CD1c-positive myeloid dendritic cell (primary cell): ENCODE measurements around the gene NTN5.
"Not testable (repeated sequence)": the region's sequence is repeated elsewhere in the genome, so short reads cannot be mapped to it uniquely, and the experiment has no call there.

ENCODE experiments used
- DNase-seq: peaks from one replicate; pipeline ENCODE4 v3.0.0-alpha.2; 2016; ENCODE audit errors: extremely low spot score

The NTN5 gene

GRCh38 chr19:48670699-48671445 is 1.9 kb downstream of the NTN5 start:
- DNase-seq = no peak

GRCh38 chr19:48669903-48670668 is 2.7 kb downstream of the NTN5 start:
- no peak for DNase-seq

- no peak for DNase-seq
Observed at GRCh38 chr19:48668761-48669160, 4.1 kb downstream of the NTN5 start.

GRCh38 chr19:48668332-48668731 is 4.5 kb downstream of the NTN5 start:
- DNase-seq = no peak

- no peak for DNase-seq
Observed at GRCh38 chr19:48665786-48666185, 7.0 kb downstream of the NTN5 start.

- DNase-seq = no peak
Observed at GRCh38 chr19:48664476-48664875, 8.3 kb downstream of the NTN5 start.

GRCh38 chr19:48663667-48664066 is 9.2 kb downstream of the NTN5 start:
- DNase-seq = no peak

- DNase-seq = no peak
Observed at GRCh38 chr19:48661711-48662090, 11.1 kb downstream of the NTN5 start.

- peak; percentile 97 for DNase-seq
Observed at GRCh38 chr19:48660852-48661710, 11.7 kb downstream of the NTN5 start.

- peak; percentile 51 for DNase-seq
Observed at GRCh38 chr19:48659768-48660167, 13.0 kb downstream of the NTN5 start.

GRCh38 chr19:48658483-48658882 is 14.3 kb downstream of the NTN5 start:
- DNase-seq = no peak

- DNase-seq = not testable (repeated sequence)
Observed at GRCh38 chr19:48657828-48658227, 15.0 kb downstream of the NTN5 start.

- no peak for DNase-seq
Observed at GRCh38 chr19:48656840-48657474, 15.9 kb downstream of the NTN5 start.

GRCh38 chr19:48654299-48655059 is 18.3 kb downstream of the NTN5 start:
- DNase-seq = no peak

- DNase-seq = no peak
Observed at GRCh38 chr19:48651683-48652048, 21.2 kb downstream of the NTN5 start.

GRCh38 chr19:48650974-48651682 is 21.7 kb downstream of the NTN5 start:
- no peak for DNase-seq

GRCh38 chr19:48648134-48648533 is 24.7 kb downstream of the NTN5 start:
- DNase-seq = no peak

GRCh38 chr19:48646722-48647216 is 26.0 kb downstream of the NTN5 start:
- no peak for DNase-seq

GRCh38 chr19:48646001-48646721 is 26.7 kb downstream of the NTN5 start, which contains the start of gene CA11:
Gene CA11, minus strand, starts transcription at chr19:48646187. Its CDS starts 555 bp downstream, at chr19:48645632.
- peak; percentile 89 for DNase-seq

GRCh38 chr19:48645620-48646000 is 27.2 kb downstream of the NTN5 start:
- DNase-seq = peak; percentile 50
